Testis (tissue), 2 donors: ENCODE data around the gene APPL1.

Source experiments
- CTCF ChIP-seq, 3 experiments: fragments of 450-650 bp in 2 of 3; fragments of 200-600 bp in 1 of 3; sonication (generic) in 1 of 3; IDR thresholded peaks; one replicate each; pipeline ENCODE4 v1.5.1; 2016 to 2019; ENCODE audit warnings: antibody characterized with exemption in 3 of 3, mild to moderate bottlenecking in 2 of 3, moderate library complexity in 1 of 3
- POLR2A ChIP-seq: fragments of 450-650 bp; IDR thresholded peaks from one replicate; pipeline ENCODE4 v1.6.1; 2017; ENCODE audit warnings: antibody characterized with exemption, mild to moderate bottlenecking, moderate library complexity

DNA sequence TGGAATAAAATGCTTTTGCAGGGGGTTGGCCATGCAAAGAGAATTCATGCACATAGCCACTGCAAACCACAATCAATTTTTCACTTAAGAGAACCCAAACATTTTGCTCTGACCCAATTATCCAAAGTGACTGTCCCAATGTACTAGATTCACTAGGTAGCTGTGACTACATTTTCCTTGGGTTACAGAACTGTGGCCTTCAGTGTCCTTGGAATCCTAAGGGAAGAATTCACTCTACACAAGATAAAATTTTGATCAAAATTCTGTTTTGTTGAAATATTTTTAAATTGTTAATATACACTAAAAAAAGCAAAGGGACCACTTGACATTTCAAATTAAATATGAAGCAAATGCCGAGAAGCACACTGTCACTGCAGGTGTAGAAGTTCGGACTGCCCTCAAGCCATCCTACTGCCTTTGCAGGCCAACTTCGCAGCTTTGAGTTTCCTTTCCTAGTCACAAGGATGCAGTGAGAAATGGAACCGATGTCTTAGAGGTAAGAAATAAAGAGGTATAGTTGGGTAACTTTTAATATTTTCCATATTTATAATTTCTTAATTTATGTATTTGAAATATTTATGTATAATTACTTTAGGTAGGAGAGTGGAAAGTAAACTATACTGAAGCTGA, 65.5 kb downstream of the APPL1 start:
- TF ChIP-seq CTCF (IDR thresholded peaks at IDR 0.05) (no peak), POLR2A (no peak)
